GM18861 (cell line): ENCODE data around the gene NAV3.

ENCODE experiments used
- ATAC-seq: cut with Tn5 transposase; IDR thresholded peaks from one replicate; pipeline ENCODE4 v1.9.1; 2021; ENCODE audit not compliant: unreplicated experiment

Gene NAV3

DNA sequence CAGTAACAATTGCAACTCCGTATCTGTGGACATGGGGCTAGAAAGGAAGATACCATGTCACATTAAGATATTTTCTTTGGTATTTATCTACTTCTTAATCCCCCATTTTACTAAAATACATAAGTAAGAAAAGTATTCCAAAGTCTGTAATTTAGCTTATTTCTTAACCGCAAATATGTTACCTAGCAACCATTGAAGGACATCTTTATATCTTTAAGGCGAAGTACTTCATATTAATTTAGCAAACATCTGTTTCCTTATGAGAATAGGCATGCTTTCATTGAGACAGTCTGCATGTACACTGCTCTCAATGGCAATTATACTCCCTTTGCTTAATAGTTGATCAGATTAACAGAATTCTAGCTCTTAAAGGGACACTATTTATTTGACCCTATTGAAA, 88.8 kb downstream of the NAV3 start:
- no peak for ATAC-seq

DNA sequence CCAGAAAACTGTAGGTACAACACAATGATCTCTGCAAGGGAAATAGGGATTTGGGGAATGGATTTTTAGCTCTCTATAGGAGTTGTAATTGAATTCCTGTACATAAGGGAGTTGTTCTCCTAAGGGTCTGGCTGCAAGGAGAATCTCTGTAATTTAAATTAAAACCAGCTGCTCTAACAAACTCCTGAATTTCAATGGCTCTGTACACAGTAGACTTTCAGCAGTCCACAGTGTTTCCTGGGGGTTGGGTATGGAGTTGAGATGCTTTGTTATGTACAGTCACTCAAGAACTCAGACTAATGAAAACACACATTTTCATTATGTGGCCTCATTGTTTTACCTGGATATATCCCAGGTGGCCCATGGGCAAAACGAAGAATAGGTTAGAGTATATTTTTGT, 93.2 kb downstream of the NAV3 start:
- ATAC-seq, result no peak

- ATAC-seq, result no peak
Observed at GRCh38 chr12:77924703-77925102, 94.0 kb downstream of the NAV3 start.

GRCh38 chr12:77925536-77926108, 94.9 kb downstream of the NAV3 start:
- ATAC-seq, result peak; percentile 100

GRCh38 chr12:77928078-77928477, 97.4 kb downstream of the NAV3 start:
- no peak for ATAC-seq

GRCh38 chr12:77932216-77932615, 101.5 kb downstream of the NAV3 start:
- no peak for ATAC-seq

DNA sequence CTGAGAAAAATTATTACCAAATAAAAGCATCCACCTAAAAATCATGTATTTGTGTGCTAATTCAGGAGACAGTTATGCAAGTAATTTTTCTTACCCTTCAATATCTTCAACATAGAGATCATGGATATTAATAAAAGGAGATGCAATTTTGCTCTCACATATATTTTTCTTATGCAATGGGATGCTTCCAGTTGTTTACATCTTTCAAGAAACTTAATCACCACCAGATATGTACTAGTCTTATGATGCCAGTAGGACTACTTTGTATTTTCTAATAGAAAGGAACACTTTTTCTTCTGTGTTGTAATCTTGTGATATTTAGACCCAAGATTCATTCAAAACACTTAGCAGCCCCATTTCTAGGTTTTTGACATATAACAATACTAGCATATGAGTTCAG, 107.6 kb downstream of the NAV3 start:
- ATAC-seq, result no peak

- no peak for ATAC-seq
Observed at GRCh38 chr12:77940011-77940423, 109.3 kb downstream of the NAV3 start.

DNA sequence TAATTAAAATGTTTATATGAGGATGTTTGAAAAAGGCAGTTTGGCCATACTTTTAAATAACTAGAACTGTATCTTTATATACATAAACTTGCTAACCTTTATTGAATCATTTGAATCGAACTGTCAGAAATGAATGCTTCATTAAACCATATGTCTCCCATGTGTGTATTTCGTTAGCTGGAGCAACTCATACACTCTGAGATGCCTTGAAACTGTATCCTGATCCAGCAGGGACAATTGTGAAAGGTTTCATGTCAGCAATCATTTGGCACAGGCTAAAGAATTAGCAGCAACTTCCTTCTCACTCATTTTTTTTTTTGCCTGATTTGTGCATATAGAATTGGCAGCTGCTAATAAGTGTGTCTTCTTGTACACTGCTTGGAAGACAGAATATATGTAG, 109.9 kb downstream of the NAV3 start:
- ATAC-seq, result no peak

- ATAC-seq, result no peak
Observed at GRCh38 chr12:77941401-77941800, 110.7 kb downstream of the NAV3 start.

- no peak for ATAC-seq
Observed at GRCh38 chr12:77943466-77943865, 112.8 kb downstream of the NAV3 start.

DNA sequence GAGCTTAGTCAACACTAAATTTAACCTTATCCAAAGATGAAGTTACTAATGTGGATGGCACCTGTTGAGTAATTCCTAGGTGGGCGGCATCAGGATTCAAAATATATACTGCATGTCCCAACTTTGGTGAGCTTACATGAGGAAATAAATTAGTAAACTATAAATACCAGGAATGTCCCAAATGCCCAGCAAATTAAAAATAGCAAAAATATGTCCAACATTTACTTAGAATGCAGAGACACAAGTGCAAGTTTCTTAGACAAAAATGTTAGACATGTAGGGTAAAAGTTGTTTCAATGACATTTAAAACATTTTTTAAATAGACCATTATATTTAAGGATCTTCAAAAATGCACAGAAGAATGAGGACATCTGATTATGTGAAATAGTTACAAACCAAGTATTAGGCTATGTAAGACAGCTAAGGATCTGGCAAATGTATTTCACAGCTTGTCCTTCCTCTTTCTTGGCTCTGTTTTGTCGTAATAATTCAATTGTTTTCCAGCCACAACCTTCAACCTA, 115.9 kb downstream of the NAV3 start:
- no peak for ATAC-seq

- ATAC-seq, result no peak
Observed at GRCh38 chr12:77947330-77947729, 116.6 kb downstream of the NAV3 start.

GRCh38 chr12:77947746-77948145, 117.1 kb downstream of the NAV3 start:
- no peak for ATAC-seq

- ATAC-seq, result no peak
Observed at GRCh38 chr12:77949943-77950342, 119.2 kb downstream of the NAV3 start.

GRCh38 chr12:77953528-77954205, 123.0 kb downstream of the NAV3 start:
- no peak for ATAC-seq

- no peak for ATAC-seq
Observed at GRCh38 chr12:77954206-77954555, 123.5 kb downstream of the NAV3 start.

DNA sequence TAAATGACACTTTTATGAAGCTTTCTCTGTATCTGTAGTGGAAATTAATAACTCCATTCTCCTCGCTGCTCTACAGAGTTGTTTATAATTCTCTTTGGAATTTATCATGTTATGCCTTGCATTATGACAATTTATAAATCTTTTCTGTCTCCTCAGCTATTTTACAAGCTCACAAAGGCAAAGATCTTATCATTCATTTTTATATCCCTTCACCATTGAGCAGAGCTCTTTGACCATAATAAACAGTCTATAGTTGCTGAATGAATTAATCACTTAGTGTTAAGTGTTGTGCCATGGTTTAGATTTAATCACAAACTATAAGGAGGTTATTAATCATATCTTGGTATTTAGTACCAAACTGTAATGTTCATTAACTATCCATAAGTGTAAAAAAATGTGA, 126.4 kb downstream of the NAV3 start:
- ATAC-seq, result no peak

DNA sequence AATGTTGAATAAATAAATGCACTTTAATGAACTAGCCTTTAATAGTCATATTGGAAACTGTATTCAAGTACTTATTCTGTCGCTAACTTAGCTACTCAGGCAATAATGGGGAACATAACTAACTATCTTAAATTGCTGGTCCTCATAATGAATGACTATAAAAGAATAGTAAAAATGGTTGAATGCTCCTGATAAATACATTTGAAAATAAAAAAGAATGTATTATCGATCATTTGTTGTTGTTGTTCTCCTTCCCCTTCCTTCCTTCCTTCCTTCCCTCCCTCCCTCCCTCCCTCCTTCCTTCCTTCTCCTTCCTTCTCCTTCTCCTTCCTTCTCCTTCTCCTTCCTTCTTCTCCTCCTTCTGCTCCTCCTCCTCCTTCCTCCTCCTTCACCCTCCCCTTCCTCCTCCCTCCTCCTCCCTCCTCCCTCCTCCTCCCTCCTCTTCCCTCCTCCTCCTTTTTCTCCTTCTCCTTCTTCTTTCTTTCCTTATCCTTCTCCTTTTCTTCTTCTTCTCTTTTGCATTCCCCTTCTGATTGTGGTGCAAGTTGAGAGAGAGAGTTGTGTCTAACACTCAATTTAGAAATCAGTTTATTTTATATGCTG, 133.0 kb downstream of the NAV3 start:
- ATAC-seq, result no peak

- ATAC-seq, result no peak
Observed at GRCh38 chr12:77965790-77966189, 135.1 kb downstream of the NAV3 start.

GRCh38 chr12:77968021-77968420, 137.3 kb downstream of the NAV3 start:
- no peak for ATAC-seq

DNA sequence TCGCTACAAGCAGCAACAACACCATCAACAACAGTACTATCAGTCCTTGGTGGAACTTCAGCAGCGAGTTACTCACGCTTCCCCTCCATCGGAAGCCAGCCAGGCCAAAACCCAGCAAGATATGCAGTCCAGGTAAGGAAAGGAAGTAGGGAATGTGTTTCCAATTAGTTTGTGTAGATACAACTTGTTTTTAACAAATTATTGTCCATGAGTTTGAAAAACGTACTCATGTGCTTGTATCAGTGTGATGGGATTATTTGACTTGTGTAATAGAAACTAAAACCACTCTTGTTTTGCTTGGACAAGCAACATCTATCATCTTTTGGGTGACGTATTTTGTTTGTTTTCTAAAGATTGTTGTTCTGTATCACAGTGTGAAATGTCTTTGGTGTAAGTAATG, 137.9 kb downstream of the NAV3 start:
- ATAC-seq, result no peak

GRCh38 chr12:77973579-77973978, 142.9 kb downstream of the NAV3 start:
- ATAC-seq, result no peak
